IMR-90 (cell line): ENCODE results near the gene ANKRD31.

Experiments used
- CTCF ChIP-seq: conservative IDR thresholded peaks from 2 replicates; pipeline ENCODE4 v1.5.1; 2012; ENCODE audit warnings: mild to moderate bottlenecking, low read depth, low read length, improper control_type of control experiment
- FOS ChIP-seq: fragments of 150-350 bp; IDR thresholded peaks from 2 replicates; pipeline ENCODE4 v1.6.1; 2016; ENCODE audit warnings: low read depth, low read length
- MAFK ChIP-seq: IDR thresholded peaks from 2 replicates; pipeline ENCODE4 v1.6.1; 2012; ENCODE audit warnings: low read depth, low read length, improper control_type of control experiment
- RAD21 ChIP-seq: IDR thresholded peaks from 2 replicates; pipeline ENCODE4 v1.6.1; 2012; ENCODE audit warnings: low read length, improper control_type of control experiment

GRCh38 chr5:75046366-75047142 is 190.1 kb downstream of the ANKRD31 start:
- TF ChIP-seq FOS (no peak), RAD21 (no peak), CTCF (no peak), MAFK (no peak)
